GM23338 (cell line): Measurements from ENCODE around the gene UBQLNL.

Experiments used
- EZH2 ChIP-seq: fragments of 200-600 bp; sonication (generic); IDR thresholded peaks from one replicate; pipeline ENCODE4 v1.8.0; 2017; ENCODE audit warnings: antibody characterized with exemption, mild to moderate bottlenecking, low read depth; ENCODE audit not compliant: unreplicated experiment
- REST ChIP-seq: IDR thresholded peaks from one replicate; pipeline ENCODE4 v1.6.1; 2018; ENCODE audit warnings: antibody characterized with exemption; ENCODE audit not compliant: unreplicated experiment

- no peak for TF ChIP-seq EZH2
- TF ChIP-seq REST: no peak
These were observed 31.9 kb upstream of the UBQLNL start, which contains the start of gene OR52H1 for GRCh38 chr11:5548440-5548839.
